K562 (cell line): Measurements from ENCODE around the gene PRODH2. TPM values are rescaled to one million over a fixed set of nuclear protein-coding genes. Genes with fewer than 3 reads are reported as not detected.

Experiments
- ARID3B ChIP-seq: fragments of 250-450 bp; sonication (Bioruptor Pico); IDR thresholded peaks from 2 replicates; pipeline ENCODE4 v1.4.0; 2020; ENCODE audit warnings: borderline replicate concordance
- ATF6 ChIP-seq: sonication (generic); formaldehyde crosslinking; IDR thresholded peaks from 2 replicates; pipeline ENCODE4 v1.4.0; 2020; ENCODE audit warnings: mild to moderate bottlenecking, missing genetic modification reagents
- CBX1 ChIP-seq: sonication (generic); IDR thresholded peaks from 2 replicates; pipeline ENCODE4 v1.6.1; 2016; ENCODE audit warnings: antibody characterized with exemption, low read depth, mild to moderate bottlenecking
- FOS ChIP-seq: IDR thresholded peaks from 3 replicates; pipeline ENCODE4 v1.6.1; 2011; ENCODE audit not compliant: insufficient read length; ENCODE audit errors: extremely low read depth
- MYC ChIP-seq, 2 experiments: fragments of 250-450 bp in 1 of 2; sonication (Bioruptor Pico) in 1 of 2; IDR thresholded peaks; 2 replicates each; pipeline versions ENCODE4 v1.5.1 to v1.6.1; 2012 to 2021; ENCODE audit warnings: low read depth in 2 of 2, borderline replicate concordance in 1 of 2, improper control_type of control experiment in 1 of 2, low read length in 1 of 2, mild to moderate bottlenecking in 1 of 2, moderate library complexity in 1 of 2
- NFRKB ChIP-seq: fragments of 450-650 bp; IDR thresholded peaks from 2 replicates; pipeline ENCODE4 v1.6.1; 2016; ENCODE audit warnings: low read depth
- NUFIP1 ChIP-seq: fragments of 450-650 bp; IDR thresholded peaks from 2 replicates; pipeline ENCODE4 v1.6.1; 2018; ENCODE audit not compliant: partially characterized antibody
- RBM34 ChIP-seq: fragments of 200-400 bp; formaldehyde crosslinking; IDR thresholded peaks from 2 replicates; pipeline ENCODE4 v1.6.1; 2018; ENCODE audit warnings: low read length, borderline replicate concordance; ENCODE audit not compliant: insufficient read depth
- RFX1 ChIP-seq: fragments of 450-650 bp; IDR thresholded peaks from 2 replicates; pipeline ENCODE4 v1.6.1; 2016; ENCODE audit warnings: mild to moderate bottlenecking, moderate library complexity
- TEAD4 ChIP-seq, 2 experiments: sonication (generic) in 1 of 2; formaldehyde crosslinking in 1 of 2; IDR thresholded peaks; 2 replicates each; pipeline versions ENCODE4 v1.6.1 to v1.8.0; 2012 to 2022; ENCODE audit warnings: borderline replicate concordance in 1 of 2, inconsistent platforms in 1 of 2, low read length in 1 of 2, mild to moderate bottlenecking in 1 of 2, missing genetic modification reagents in 1 of 2
- ZBTB49 ChIP-seq: sonication (generic); formaldehyde crosslinking; IDR thresholded peaks from 2 replicates; pipeline ENCODE4 v1.8.0; 2022; ENCODE audit warnings: missing genetic modification reagents, mild to moderate bottlenecking, borderline replicate concordance
- ZKSCAN1 ChIP-seq: fragments of 150-350 bp; IDR thresholded peaks from 2 replicates; pipeline ENCODE4 v1.6.1; 2016; ENCODE audit warnings: low read depth, low read length
- ZNF253 ChIP-seq: fragments of 250-450 bp; sonication (Bioruptor Pico); conservative IDR thresholded peaks from 2 replicates; pipeline ENCODE4 v1.6.1; 2021; ENCODE audit warnings: mild to moderate bottlenecking
- ZNF395 ChIP-seq: fragments of 200-800 bp; sonication (Bioruptor generic); IDR thresholded peaks from 2 replicates; pipeline ENCODE4 v1.6.1; 2017; ENCODE audit warnings: missing genetic modification characterization, missing compliant biosample characterization
- ZNF584 ChIP-seq: fragments of 200-800 bp; sonication (Bioruptor generic); IDR thresholded peaks from 2 replicates; pipeline ENCODE4 v1.6.1; 2016; ENCODE audit warnings: low read depth, mild to moderate bottlenecking, missing genetic modification characterization, missing compliant biosample characterization
- polyA plus RNA-seq, 8 experiments: library from polyadenylated mRNA; depleted of rRNA in 4 of 8; stranded (reverse) in 5 of 8; unstranded in 3 of 8; fragments of >200 nt; fragmentation: Nextera tagmentation in 2 of 8; fragmentation: Illumina TruSeq in 1 of 8; extraction: Ambion mirVana in 2 of 8; extraction: Trizol in 1 of 8; gene quantifications; 2 replicates each; pipeline versions ENCODE4 v1.2.1 to v1.2.3, GENCODE V29; 2011 to 2014; ENCODE audit warnings: inconsistent platforms in 1 of 8, missing spikeins in 1 of 8
- total RNA-seq, 7 experiments: library from RNA; depleted of rRNA in 6 of 7; stranded (reverse); fragments of >200 nt in 6 of 7; fragmentation: Illumina TruSeq in 2 of 7; extraction: Trizol in 2 of 7; gene quantifications; 2 replicates each; pipeline versions ENCODE4 v1.2.1 to v1.2.3, GENCODE V29; 2011 to 2021; ENCODE audit warnings: low replicate concordance in 1 of 7

Gene PRODH2
- total and polyA plus RNA-seq, 9 of the 15 experiments (the other 6 are each of a cell fraction or from before 2014, with no cell fraction given), result not detected

GRCh38 chr19:35757749-35758608, 54.7 kb downstream of the PRODH2 start, which contains the start of gene PROSER3 (continued):
- TF ChIP-seq RFX1 (peak; percentile 100), ZNF395 (CRISPR knock-in tag) (no peak), ZNF253 (CRISPR knock-in tag) (no peak), ZKSCAN1 (no peak), FOS (peak; percentile 100), ZBTB49 (CRISPR knock-in tag) (no peak), TEAD4 (IDR thresholded peaks at IDR 0.05; ENCODE audit: low read length) (peak; percentile 54), TEAD4 (CRISPR knock-in tag; IDR thresholded peaks at IDR 0.05; ENCODE audit: borderline replicate concordance) (no peak), CBX1 (no peak), ATF6 (CRISPR knock-in tag) (peak; percentile 68; the same call in 1 of the 2 replicates), NUFIP1 (no peak), NFRKB (peak; percentile 16; the same call in 1 of the 2 replicates), MYC (IDR thresholded peaks at IDR 0.05; ENCODE audit: low read depth, low read length) (peak; percentile 49), MYC (CRISPR knock-in tag; IDR thresholded peaks at IDR 0.05; ENCODE audit: borderline replicate concordance, low read depth) (peak; percentile 46; the same call in 1 of the 2 replicates), ZNF584 (CRISPR knock-in tag) (no peak), RBM34 (no peak), ARID3B (no peak)
